GM12878 (cell line): Measurements from ENCODE around the gene RALGAPA2. TPM values are rescaled to one million over a fixed set of nuclear protein-coding genes. Genes with fewer than 3 reads are reported as not detected.

Experiments
- ATAC-seq: fragments of 200-7000 bp; cut with Tn5 transposase; 3 replicates; pipeline ENCODE4 v1.9.1; 2020; ENCODE audit warnings: mild to moderate bottlenecking, moderate library complexity
- BruUV-seq: library from RNA; stranded (reverse); fragments of 400-500 nt; replicated peaks from 2 replicates; lab custom pipeline; 2021; lab: Mats Ljungman, UMichigan
- CTCF ChIA-PET: fragments of 300-600 bp; sonication (Branson Sonifier 250); formaldehyde crosslinking; extraction: SDS; loops from one replicate; lab custom pipeline; 2021; ENCODE audit warnings: inconsistent platforms; lab: Yijun Ruan, JAX
- POLR2A ChIA-PET: fragments of 350-600 bp; formaldehyde crosslinking; extraction: SDS; loops from one replicate; lab custom pipeline; 2021; ENCODE audit warnings: inconsistent platforms; lab: Charles Lee
- RAD21 ChIA-PET: fragments of 300-600 bp; sonication (Branson Sonifier 250); formaldehyde crosslinking; loops from one replicate; lab custom pipeline; 2023; ENCODE audit warnings: antibody characterized with exemption; ENCODE audit not compliant: unreplicated experiment; lab: Charles Lee
- SMC1A ChIA-PET: fragments of 300-600 bp; sonication (Branson Sonifier 250); formaldehyde crosslinking; loops from one replicate; lab custom pipeline; 2023; ENCODE audit not compliant: unreplicated experiment, uncharacterized antibody; lab: Charles Lee
- DNase-seq: peaks from one replicate; pipeline ENCODE4 v3.0.0-alpha.2; 2011; ENCODE audit warnings: low read depth, low spot score
- FAIRE-seq: peaks from 3 replicates; lab custom pipeline; 2011; peaks lifted over from hg19 to GRCh38; lab: Jason Lieb, UNC
- H2AFZ ChIP-seq: 2 replicates; pipeline ENCODE4 v1.6.0; 2011; ENCODE audit warnings: low read depth, low read length, control low read depth; ENCODE audit not compliant: control insufficient read depth
- H3K27ac ChIP-seq: 2 replicates; pipeline ENCODE4 v1.5.1; 2011; ENCODE audit warnings: control low read depth; ENCODE audit not compliant: control insufficient read depth, insufficient read depth
- H3K27me3 ChIP-seq, 2 experiments: replicated peaks in 1 of 2; 2 replicates each; pipeline versions ENCODE4 v1.6.0 to v1.6.1; 2011; ENCODE audit warnings: low read length in 1 of 2; ENCODE audit not compliant: control insufficient read depth in 2 of 2, insufficient read depth in 2 of 2
- H3K36me3 ChIP-seq, 2 experiments: 2 replicates each; pipeline ENCODE4 v1.5.1; 2011; ENCODE audit warnings: low read length in 1 of 2; ENCODE audit not compliant: control insufficient read depth in 2 of 2, insufficient read depth in 2 of 2
- H3K4me1 ChIP-seq: 2 replicates; pipeline ENCODE4 v1.6.1; 2011; ENCODE audit warnings: mild to moderate bottlenecking, low read length, moderate library complexity, mixed read lengths; ENCODE audit not compliant: control insufficient read depth, insufficient read depth
- H3K4me2 ChIP-seq: 2 replicates; pipeline ENCODE4 v1.6.0; 2011; ENCODE audit warnings: control low read depth; ENCODE audit not compliant: control insufficient read depth, insufficient read depth
- H3K4me3 ChIP-seq: fragments of 200-600 bp; sonication (generic); 2 replicates; pipeline ENCODE4 v1.5.1; 2016
- H3K79me2 ChIP-seq: 2 replicates; pipeline ENCODE4 v1.6.0; 2011; ENCODE audit warnings: low read length; ENCODE audit not compliant: control insufficient read depth, insufficient read depth
- H3K9ac ChIP-seq: 2 replicates; pipeline ENCODE4 v1.8.0; 2011; ENCODE audit warnings: low read length, control low read depth, mixed read lengths; ENCODE audit not compliant: control insufficient read depth, insufficient read depth
- H3K9me3 ChIP-seq: replicated peaks from 3 replicates; pipeline ENCODE4 v1.5.1; 2011; ENCODE audit warnings: mild to moderate bottlenecking, low read length; ENCODE audit not compliant: control insufficient read depth, insufficient read depth
- H4K20me1 ChIP-seq: 2 replicates; pipeline ENCODE4 v1.6.0; 2011; ENCODE audit not compliant: control insufficient read depth, insufficient read depth
- ATF7 ChIP-seq: fragments of 450-650 bp; IDR thresholded peaks from 2 replicates; pipeline ENCODE4 v1.6.1; 2016; ENCODE audit warnings: low read depth, mild to moderate bottlenecking
- CBFB ChIP-seq: IDR thresholded peaks from 2 replicates; pipeline ENCODE4 v1.6.1; 2016; ENCODE audit warnings: antibody characterized with exemption, low read depth
- CBX3 ChIP-seq: fragments of 200-600 bp; sonication (generic); IDR thresholded peaks from 2 replicates; pipeline ENCODE4 v1.6.1; 2016; ENCODE audit warnings: low read depth, borderline replicate concordance
- GABPA ChIP-seq: IDR thresholded peaks from 2 replicates; pipeline ENCODE4 v1.6.1; 2014; ENCODE audit warnings: antibody characterized with exemption, low read depth, mild to moderate bottlenecking, inconsistent platforms
- MYB ChIP-seq: fragments of 150-350 bp; IDR thresholded peaks from 2 replicates; pipeline ENCODE4 v1.6.1; 2014; ENCODE audit warnings: mild to moderate bottlenecking, low read depth, low read length, borderline replicate concordance
- TCF7 ChIP-seq: IDR thresholded peaks from 2 replicates; pipeline ENCODE4 v1.6.1; 2014; ENCODE audit warnings: antibody characterized with exemption, borderline replicate concordance
- WRNIP1 ChIP-seq: IDR thresholded peaks from 2 replicates; pipeline ENCODE4 v1.6.1; 2011; ENCODE audit warnings: low read depth, low read length, improper control_type of control experiment, borderline replicate concordance
- ZNF24 ChIP-seq: fragments of 450-650 bp; IDR thresholded peaks from 2 replicates; pipeline ENCODE4 v1.6.1; 2017; ENCODE audit warnings: antibody characterized with exemption, mild to moderate bottlenecking
- WGBS: methylation state at CpG from one replicate; pipeline ENCODE4 v1.1.6; 2016; ENCODE audit warnings: low lambda C conversion rate; ENCODE audit not compliant: insufficient replicate concordance, insufficient coverage; ENCODE audit errors: missing lambda C conversion rate; 5-methylcytosine and 5-hydroxymethylcytosine counted together
- in situ Hi-C: fragments of 300-500 bp; cut with MboI; formaldehyde crosslinking; loops from 9 replicates; pipeline ENCODE4 v1.14.3; 2018; ENCODE audit warnings: mixed read lengths
- intact Hi-C: fragments of 100-400 bp; cut with micrococcal nuclease; formaldehyde crosslinking; loops from one replicate; pipeline ENCODE4 v1.14.2; 2022; ENCODE audit not compliant: unreplicated experiment
- polyA plus RNA-seq, 11 experiments: library from polyadenylated mRNA; depleted of rRNA in 4 of 11; unstranded in 6 of 11; stranded (reverse) in 5 of 11; fragments of >200 nt; fragmentation: Nextera tagmentation in 4 of 11; fragmentation: Illumina TruSeq in 1 of 11; extraction: Ambion mirVana in 4 of 11; extraction: Trizol in 1 of 11; gene quantifications; 1 replicate in 1 of 11; 2 replicates in 10 of 11; pipeline versions ENCODE4 v1.2.1 to v1.2.3, GENCODE V29; 2011 to 2016; ENCODE audit warnings: inconsistent platforms in 2 of 11, missing spikeins in 2 of 11, low read depth in 1 of 11
- total RNA-seq, 4 experiments: library from RNA; depleted of rRNA in 3 of 4; stranded (reverse); fragments of >200 nt in 3 of 4; fragmentation: Illumina TruSeq in 1 of 4; extraction: Trizol in 1 of 4; gene quantifications; 2 replicates each; pipeline versions ENCODE4 v1.2.1 to v1.2.3, GENCODE V29; 2013 to 2021
- TF ChIP-seq, protein P1 (sequence below): fragments of 450-650 bp; IDR thresholded peaks from 2 replicates; pipeline ENCODE4 v1.6.1; 2017; ENCODE audit warnings: mild to moderate bottlenecking, moderate library complexity
- TF ChIP-seq, protein P2 (sequence below): fragments of 450-650 bp; IDR thresholded peaks from 2 replicates; pipeline ENCODE4 v1.6.1; 2017; ENCODE audit warnings: antibody characterized with exemption, mild to moderate bottlenecking, moderate library complexity

RALGAPA2 gene
- total and polyA plus RNA-seq, 10 of the 15 experiments (the other 5 are each of a cell fraction or from before 2014, with no cell fraction given), result 2.9 to 29.4 (median 19.6) TPM

DNA sequence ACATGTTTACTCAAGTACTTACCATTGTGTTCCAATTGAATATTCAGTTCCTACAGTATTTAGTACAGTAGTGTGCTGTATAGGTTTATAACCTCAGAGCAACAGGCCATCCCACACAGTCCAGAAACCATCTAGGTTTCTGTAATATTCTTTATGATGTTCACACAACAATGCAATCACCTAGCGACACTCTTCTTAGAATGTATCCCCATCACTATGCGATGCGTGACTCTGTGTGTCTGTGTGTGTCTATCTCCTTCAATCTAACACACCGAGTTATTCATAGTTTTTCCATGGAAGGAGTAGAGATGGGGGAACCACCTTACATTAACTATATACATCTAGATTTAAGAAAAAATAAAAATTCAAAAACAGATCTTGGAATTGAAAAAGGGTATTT lies 182.8 kb downstream of the RALGAPA2 start:
- Histone ChIP-seq H3K36me3 (peaks cover 2 to 3% of the 10 kb centered on the region in 2 experiments; a peak in 3 of 4 replicates), H3K27me3 (no peaks in the 10 kb centered on the region), H3K4me2 (no peak overlapping the region), H2AFZ (no peak overlapping the region), H3K4me3 (no peak overlapping the region), H3K79me2 (no peaks in the 10 kb centered on the region), H3K9ac (no peak overlapping the region), H3K9me3 (no peaks in the 10 kb centered on the region), H3K27ac (no peak overlapping the region), H3K4me1 (no peaks in the 10 kb centered on the region), H4K20me1 (no peaks in the 10 kb centered on the region)
- BruUV-seq, result no TSS peak
- ChIA-PET CTCF (no interaction called here), RAD21 (no interaction called here), POLR2A (no interaction called here), SMC1A (interaction anchor here (0.8 kb wide), 1 partner anchor 8 kb away, joined by 3 read pairs; no protein-coding TSS in a partner anchor)
- TF ChIP-seq WRNIP1 (no peak), TCF7 (no peak), MYB (no peak), ZNF24 (no peak), CBFB (no peak), ATF7 (no peak), GABPA (no peak), CBX3 (no peak)
- TF ChIP-seq, protein P1, sequence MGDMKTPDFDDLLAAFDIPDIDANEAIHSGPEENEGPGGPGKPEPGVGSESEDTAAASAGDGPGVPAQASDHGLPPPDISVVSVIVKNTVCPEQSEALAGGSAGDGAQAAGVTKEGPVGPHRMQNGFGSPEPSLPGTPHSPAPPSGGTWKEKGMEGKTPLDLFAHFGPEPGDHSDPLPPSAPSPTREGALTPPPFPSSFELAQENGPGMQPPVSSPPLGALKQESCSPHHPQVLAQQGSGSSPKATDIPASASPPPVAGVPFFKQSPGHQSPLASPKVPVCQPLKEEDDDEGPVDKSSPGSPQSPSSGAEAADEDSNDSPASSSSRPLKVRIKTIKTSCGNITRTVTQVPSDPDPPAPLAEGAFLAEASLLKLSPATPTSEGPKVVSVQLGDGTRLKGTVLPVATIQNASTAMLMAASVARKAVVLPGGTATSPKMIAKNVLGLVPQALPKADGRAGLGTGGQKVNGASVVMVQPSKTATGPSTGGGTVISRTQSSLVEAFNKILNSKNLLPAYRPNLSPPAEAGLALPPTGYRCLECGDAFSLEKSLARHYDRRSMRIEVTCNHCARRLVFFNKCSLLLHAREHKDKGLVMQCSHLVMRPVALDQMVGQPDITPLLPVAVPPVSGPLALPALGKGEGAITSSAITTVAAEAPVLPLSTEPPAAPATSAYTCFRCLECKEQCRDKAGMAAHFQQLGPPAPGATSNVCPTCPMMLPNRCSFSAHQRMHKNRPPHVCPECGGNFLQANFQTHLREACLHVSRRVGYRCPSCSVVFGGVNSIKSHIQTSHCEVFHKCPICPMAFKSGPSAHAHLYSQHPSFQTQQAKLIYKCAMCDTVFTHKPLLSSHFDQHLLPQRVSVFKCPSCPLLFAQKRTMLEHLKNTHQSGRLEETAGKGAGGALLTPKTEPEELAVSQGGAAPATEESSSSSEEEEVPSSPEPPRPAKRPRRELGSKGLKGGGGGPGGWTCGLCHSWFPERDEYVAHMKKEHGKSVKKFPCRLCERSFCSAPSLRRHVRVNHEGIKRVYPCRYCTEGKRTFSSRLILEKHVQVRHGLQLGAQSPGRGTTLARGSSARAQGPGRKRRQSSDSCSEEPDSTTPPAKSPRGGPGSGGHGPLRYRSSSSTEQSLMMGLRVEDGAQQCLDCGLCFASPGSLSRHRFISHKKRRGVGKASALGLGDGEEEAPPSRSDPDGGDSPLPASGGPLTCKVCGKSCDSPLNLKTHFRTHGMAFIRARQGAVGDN, result no peak
- TF ChIP-seq, protein P2, sequence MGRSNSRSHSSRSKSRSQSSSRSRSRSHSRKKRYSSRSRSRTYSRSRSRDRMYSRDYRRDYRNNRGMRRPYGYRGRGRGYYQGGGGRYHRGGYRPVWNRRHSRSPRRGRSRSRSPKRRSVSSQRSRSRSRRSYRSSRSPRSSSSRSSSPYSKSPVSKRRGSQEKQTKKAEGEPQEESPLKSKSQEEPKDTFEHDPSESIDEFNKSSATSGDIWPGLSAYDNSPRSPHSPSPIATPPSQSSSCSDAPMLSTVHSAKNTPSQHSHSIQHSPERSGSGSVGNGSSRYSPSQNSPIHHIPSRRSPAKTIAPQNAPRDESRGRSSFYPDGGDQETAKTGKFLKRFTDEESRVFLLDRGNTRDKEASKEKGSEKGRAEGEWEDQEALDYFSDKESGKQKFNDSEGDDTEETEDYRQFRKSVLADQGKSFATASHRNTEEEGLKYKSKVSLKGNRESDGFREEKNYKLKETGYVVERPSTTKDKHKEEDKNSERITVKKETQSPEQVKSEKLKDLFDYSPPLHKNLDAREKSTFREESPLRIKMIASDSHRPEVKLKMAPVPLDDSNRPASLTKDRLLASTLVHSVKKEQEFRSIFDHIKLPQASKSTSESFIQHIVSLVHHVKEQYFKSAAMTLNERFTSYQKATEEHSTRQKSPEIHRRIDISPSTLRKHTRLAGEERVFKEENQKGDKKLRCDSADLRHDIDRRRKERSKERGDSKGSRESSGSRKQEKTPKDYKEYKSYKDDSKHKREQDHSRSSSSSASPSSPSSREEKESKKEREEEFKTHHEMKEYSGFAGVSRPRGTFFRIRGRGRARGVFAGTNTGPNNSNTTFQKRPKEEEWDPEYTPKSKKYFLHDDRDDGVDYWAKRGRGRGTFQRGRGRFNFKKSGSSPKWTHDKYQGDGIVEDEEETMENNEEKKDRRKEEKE, result no peak
- intact Hi-C loops, result no loop called here
- in situ Hi-C loops, result no loop called here
- FAIRE-seq (no peak), ATAC-seq (no peak), DNase-seq (no peak)
- WGBS, result 97% methylated on average over 4 of the region's 4 CpGs
